DMS114 treated with DMSO at 0.1 percent for 48 hours (cell line): ENCODE measurements around the gene BBOF1.
A peak's percentile ranks its signal among the peaks of the same experiment; 100 is the strongest.
"Not testable (repeated sequence)": the region's sequence is repeated elsewhere in the genome, so short reads cannot be mapped to it uniquely, and the experiment has no call there.

Experiments used
- DNase-seq: peaks from one replicate; lab custom pipeline; 2025; ENCODE audit not compliant: unreplicated experiment; lab: John Stamatoyannopoulos, UW

The BBOF1 gene, protein sequence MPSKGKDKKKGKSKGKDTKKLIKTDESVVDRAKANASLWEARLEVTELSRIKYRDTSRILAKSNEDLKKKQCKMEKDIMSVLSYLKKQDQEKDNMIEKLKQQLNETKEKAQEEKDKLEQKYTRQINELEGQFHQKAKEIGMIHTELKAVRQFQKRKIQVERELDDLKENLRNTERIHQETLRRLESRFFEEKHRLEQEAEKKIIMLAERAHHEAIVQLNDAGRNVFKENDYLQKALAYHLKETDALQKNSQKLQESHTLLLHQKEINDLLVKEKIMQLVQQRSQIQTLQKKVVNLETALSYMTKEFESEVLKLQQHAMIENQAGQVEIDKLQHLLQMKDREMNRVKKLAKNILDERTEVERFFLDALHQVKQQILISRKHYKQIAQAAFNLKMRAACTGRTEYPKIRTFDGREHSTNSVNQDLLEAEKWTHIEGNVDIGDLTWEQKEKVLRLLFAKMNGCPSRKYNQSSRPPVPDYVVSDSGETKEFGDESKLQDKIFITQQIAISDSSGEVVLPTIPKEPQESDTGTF

DNA sequence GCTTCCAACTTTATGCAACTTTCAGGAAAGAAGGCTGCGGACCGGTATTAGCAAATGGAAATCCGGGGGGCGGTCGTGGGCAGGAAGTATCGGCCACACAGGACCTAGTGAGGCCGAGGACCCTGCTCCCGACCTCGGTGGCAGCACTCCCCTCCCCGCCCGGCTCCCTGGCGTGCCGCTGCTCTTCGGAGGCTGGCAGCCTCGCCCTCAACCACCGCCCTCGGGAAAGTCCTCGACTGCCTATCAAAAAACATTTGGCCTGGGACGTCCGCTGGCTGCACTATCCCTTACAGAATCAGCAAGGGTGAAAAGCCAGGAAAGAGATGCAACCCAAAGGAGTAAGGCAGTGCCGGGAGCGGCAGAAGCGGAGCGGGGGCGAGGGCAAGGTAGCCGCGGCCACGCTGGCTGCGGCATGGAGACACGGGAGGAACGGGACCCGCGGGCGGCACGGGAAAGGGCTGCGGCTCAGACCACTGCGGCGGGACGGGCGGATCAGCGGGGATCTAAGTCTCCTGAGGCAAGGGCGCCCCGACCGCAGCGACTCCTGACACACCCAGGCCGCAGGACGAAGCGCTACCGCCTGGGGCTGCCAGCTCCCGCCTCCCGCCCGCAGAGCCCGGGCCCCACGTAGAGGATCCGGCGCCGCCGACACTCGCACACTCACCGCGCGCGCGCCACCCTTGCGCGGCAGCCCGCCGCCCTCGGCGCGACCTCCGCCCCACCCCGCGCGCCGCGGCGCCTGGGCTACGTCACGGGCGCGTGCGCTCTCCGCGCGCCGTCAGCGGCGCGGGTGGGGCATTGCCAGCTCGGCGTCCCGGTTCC is at the start of gene BBOF1, which contains the start of gene ENTPD5:
TSS of gene BBOF1 (plus strand) at position 764 of the 822 bp plus-strand sequence. CDS start 130 bp downstream, outside the sequence.
TSS of gene ENTPD5 (minus strand) at position 703 of the 822 bp plus-strand sequence. CDS start 31,186 bp downstream, outside the sequence.
- peak; percentile 52 for DNase-seq

DNA sequence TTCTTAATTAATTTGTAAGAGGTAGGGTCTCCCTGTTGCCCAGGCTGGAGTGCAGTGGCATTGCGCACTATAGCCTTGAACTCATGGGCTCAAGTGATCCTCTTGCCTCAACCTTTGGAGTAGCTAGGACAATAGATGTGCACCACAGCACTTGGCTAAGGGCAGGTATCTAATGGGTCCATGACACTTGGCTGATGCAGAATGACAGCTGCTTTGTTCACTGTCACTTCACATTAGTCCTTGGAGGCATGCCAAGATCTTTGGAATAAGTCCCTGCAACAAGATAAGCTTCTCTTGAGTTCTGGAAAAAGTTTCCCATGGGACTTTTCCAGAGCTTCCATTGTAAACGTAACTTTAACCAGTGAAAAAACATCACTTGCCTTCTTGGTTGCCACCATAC is 45.7 kb upstream of the BBOF1 start:
- no peak for DNase-seq

DNA sequence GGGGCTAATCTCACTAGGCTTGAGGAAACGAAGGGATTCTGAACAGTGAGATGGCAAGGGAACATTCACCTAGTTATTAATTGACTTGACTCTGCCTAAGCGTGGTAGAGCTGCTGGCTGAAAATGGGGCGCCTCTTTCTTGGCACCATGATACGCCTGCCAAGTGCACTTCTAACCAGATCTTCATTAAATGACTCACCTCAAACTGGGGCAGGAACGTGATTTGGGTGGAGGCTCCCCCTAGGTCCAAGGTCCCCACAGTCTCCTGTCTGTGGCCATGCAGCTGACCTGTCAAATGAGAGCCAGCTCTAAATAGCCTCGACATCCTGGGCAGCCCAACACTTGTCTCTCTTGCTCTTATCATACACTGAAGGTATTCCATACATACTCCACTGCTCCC is 43.0 kb upstream of the BBOF1 start:
- DNase-seq: no peak

DNA sequence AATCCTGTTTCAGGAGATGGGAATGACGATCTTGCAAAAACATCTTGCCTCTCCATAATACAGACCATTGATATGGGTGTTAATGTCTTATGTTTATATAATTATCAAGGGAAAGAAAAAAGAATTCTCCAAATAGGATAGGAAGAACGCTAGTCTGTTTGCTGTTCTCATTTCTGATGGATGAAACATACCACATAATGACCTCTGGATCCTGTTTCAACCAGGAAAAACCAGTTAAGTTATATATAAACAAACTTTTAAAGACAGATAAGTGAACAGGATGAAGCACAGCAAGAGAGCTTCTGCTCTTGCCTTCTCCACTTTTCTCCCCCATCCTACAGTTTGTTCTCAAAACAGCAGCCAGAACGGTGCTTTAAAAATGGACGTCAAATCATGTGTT is 41.3 kb upstream of the BBOF1 start:
- DNase-seq: no peak

DNA sequence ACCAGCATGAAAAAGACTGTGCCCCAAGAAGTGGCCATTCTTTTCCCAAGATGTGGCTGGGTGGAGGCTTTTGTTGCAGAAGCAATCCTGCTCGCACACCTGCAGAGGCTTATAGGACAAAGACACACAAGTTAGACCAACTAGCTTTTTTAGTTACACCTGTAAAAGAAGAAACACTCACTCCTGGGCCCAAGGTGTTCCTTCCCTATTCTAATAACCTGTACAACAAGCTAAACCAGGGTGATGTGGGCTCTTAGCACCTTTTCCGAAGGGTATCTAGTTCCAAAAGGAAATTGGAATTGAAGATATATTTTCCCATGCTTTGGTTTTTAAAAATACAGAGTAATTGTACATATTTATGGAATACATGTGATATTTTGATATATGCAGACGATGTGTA is 31.1 kb upstream of the BBOF1 start:
- no peak for DNase-seq

DNA sequence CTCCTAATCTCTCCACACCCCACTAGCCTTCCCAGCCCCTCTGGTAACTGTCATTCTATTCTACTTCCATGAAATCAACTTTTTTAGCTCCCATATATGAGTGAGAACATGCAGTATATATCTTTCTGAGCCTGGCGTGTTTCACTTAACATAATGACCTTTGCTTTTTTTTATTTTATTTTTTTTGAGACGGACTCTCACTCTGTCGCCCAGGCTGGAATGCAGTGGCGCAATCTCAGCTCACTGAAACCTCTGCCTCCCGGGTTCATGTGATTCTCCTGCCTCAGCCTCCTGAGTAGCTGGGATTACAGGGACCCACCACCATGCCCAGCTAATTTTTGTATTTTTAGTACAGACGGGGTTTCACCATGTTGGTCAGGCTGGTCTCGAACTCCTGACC is 30.5 kb upstream of the BBOF1 start:
- not testable (repeated sequence) for DNase-seq

DNA sequence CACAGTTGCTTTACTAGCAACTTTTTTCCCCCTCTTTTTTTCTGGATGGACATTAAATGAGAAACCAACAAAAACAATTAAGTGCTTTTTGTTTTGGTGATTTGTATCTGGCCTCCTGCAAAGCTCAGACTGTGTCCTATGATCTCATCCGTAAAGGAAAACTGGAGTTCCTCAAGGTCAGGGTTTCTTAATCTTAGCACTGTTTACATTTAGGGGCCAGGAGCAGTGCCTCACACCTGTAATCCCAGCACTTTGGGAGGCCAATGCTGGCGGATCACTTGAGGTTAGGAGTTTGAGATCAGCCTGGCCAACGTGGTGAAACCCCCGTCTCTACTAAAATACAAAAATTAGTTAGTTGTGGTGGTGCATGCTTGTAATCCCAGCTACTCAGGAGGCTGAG is 28.1 kb upstream of the BBOF1 start:
- DNase-seq: no peak

DNA sequence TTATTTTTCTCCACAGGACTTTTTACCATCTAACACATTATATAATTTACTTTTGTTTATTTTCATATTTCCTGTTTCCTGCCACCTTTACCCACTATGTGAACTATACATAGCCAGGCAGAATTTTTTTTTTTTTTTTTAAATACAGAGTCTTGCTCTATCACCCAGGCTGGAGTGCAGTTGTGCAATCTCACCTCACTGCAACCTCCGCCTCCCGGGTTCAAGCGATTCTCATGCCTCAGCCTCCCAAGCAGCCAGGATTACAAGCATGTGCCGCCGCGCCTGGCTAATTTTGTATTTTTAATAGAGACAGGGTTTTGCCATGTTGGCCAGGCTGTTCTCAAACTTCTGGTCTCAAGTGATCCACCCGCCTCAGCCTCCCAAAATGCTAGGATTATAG is 24.2 kb upstream of the BBOF1 start:
- DNase-seq: not testable (repeated sequence)

DNA sequence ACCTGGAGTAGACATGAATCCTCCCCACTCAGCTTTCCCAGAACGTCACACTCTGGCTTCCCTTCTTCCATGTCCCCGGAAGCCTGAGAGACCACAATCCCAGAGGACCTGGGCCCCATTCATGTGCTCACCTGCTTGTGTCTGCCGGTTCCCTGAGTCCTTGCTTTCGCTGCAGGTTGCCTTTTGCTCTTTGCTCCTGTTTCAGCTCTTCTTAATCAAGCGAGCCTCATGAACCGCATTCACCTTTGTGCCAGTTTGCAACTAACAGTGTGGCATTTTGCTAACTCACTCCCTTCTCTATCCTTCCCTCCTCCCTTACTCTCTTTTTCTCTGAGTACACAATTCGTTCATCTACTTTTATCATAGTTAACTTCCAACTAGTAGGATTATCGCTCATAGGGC is 23.2 kb upstream of the BBOF1 start:
- DNase-seq: no peak

DNA sequence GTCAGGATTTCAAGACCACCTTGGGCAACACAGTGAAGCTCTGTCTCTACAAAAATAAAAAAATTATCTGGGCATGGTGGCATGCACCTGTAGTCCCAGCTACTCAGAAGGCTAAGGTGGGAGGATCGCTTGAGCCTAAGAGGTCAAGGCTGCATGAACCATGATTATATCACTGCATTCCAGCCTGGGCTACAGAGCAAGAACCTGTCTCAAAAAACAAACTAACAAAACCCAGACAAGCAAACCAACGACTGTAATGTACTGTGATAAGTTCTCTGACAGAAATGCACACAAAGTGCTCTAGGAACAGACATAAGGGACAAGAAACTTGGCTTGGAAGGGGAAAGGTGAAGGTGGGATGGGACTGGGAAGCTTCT is 22.4 kb upstream of the BBOF1 start:
- DNase-seq: no peak

DNA sequence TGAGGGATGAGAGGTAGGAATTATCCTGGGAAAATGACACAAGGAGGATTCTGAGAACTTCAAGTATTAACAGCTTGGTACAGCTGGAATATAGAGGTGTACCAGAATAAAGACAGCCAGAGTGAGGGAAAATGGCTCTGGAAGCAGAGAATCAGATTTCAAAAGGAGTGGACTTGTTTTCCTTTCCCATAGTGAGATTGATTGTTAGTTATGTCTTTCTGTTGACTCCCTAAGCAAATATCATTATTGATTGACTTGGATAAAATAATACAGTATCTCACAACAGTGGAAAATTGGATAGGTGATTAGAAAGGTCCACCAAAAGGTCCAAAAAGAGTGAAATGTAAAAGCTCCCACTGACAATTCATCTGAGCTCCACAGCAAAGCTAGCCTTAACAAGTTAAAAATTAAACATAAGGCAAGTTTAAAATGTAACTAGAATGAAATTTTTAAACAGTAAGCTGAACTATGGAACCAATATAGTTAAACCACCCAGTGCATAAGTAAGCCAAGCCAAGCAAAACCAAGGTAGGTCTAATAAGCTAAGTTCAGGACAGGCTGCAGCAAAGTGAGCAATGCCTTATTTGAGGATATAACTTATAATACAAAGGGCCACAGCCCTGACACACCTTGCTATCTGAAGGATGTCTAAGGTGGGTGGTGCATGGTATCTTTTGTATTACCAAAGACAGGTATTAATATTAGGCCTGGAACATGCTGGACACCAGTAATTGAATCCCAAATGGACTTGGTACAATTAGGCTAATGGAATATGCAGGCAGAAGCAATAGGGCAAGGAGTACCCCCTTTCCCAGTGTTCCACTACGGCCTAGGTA is 21.8 kb upstream of the BBOF1 start:
- no peak for DNase-seq

DNA sequence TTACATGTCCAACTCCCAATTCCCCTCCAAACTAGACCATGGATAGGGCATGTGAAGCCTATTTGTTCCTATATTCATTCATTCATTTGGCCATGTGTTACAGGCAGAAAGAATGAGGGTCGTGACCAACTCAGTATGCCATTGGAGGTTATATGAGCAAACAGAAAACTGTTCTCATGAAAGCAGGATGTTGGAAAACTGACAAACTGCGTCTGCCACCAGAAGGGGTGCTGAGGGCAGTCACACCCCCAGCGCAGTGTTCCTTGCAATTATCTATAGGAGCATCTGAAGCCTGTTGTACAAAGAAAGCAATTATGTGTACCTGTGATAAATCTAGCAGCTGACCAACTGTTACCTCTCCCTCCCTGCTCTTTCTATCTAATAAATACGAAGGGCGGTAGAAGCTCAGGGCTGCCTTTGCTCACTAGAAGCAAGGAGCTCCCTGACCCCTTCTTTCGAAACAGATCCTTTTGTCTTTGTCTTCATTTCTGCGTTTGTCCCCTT is 21.2 kb upstream of the BBOF1 start:
- DNase-seq: no peak

DNA sequence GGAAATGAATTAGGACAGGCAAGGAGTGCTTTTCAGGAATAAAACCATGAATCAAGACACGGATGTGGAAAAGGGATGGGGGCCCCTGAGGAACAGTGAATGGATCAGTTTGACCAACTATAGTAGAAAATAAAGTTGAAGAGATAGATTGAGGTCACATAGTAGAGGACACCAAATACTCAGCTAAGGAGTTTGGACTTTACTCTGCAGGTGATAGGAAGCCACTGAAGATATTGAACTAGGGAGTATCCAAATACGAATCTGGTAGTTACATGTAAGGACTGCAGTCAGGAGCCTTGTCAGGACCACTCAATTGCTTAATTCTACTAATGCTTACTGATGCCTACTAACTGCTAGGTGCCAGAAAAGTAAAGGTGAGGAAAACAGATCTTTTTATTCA is 20.4 kb upstream of the BBOF1 start:
- no peak for DNase-seq

DNA sequence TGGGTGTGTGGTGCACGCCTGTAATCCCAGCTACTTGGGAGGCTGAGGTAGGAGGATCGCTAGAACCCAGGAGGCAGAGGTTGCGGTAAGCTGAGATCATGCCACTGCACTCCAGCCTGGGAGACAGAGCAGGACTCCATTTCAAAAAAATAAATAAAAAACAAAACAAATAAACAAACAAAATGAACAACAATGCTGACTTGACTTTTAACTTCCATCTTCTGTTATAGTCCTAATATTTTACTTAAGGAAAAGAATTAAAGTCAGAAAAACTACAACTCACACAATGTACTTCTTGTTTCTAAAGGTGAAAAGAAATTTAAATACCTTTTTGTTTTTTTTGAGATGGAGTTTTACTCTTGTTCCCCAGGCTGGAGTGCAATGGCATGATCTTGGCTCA is 13.5 kb upstream of the BBOF1 start:
- DNase-seq: not testable (repeated sequence)

DNA sequence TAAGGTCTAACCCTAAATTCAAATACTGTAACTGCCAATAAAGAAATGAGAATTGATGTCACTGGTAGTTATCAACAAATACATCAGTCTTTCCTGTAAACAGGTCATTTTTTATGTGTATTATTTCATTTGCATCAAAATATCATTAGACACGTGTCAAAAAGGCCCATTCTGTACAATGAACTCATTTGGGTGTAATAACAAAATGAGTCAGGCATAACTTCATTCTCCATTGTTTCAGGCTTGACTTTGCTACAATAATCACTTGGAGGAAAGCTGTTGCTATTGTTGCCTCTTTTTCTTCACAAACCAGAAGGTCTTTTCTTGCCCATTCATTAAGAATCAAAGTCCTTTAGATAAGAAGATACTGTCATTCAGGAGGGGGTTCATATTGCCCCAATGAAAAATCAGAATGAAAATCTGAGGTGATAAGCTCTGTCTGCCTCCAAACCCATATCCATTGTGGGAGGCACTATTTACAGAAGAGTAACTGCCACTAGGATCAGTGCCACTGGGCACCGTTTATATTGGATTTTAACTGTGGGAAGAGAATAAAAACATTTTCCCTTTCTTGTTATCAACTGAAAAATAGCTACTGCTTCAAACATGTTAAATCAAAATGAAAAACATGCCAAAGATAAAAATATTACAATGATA is 10.2 kb upstream of the BBOF1 start:
- no peak for DNase-seq

DNA sequence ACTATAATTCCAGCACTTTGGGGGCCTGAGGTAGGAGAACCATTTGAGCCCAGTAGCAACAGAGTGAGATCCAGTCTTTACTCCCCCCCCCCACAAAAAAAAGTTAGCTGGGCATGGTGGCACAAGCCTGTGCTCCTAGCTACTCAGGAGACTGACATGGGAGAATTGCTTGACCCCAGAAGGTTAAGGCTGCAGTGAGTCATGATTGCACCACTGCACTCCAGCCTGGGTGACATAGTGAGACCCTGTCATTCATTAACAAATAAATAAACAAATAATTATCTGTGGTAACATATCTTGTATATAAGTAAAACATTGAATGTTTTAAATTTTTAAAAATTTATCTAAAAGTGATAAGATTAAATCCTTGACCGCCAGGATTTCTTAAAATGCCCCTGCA is 4.8 kb upstream of the BBOF1 start:
- DNase-seq: no peak

DNA sequence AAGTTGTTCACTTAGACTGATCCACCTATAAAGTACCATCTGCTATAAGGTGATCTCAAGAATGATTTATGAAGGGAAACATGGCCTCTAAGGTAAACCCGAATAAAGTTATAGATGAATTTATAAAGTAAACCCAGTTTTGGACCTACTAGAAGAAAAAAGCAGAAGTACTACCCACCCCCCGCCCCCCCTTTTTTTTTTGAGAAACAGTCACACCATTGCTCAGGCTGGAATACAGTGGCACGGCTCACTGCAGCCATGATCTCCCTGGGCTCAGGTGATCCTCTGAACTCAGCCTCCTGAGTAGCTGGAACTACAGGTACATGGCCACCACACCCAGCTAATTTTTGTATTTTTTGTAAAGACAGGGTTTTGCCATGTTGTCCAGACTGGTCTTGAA is 4.0 kb upstream of the BBOF1 start:
- no peak for DNase-seq

DNA sequence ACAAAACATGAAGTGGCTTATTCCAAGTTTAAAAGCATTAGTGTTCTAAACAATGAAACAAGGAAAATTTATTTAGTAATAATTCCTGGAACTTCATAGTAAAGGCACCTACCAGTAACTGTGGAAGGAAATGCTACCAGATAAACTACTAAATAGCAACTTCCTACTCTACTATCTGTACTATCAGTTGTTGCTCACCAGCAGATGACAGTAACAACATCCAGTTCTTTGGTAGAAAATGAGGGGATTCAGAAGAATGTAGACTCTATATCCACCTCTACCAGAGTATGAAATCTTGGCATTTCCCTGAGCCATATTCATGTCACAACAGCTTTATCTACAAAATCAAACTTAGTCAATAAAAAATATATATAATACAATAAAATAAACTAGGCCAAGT is 3.2 kb upstream of the BBOF1 start:
- DNase-seq: no peak

DNA sequence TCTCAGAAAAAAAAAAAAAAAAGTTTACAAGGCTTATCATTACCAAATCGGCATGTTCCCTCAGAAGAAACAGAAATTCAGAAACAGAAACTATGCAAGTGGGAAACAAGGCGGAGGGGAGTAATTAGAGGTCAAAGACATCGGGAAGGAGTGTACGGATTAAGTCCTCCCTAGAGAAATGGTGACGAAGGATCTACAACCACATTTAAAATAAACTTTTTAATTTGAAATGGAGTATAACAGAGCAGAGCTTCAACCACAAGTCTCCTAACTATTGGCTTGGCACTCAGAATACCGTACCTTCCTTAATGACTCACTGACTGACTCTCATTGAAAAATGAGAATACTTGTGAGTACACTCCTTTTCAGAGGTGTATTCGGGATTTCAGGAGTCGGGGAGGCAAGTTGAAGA is 969 bp upstream of the BBOF1 start:
- no peak for DNase-seq

DNA sequence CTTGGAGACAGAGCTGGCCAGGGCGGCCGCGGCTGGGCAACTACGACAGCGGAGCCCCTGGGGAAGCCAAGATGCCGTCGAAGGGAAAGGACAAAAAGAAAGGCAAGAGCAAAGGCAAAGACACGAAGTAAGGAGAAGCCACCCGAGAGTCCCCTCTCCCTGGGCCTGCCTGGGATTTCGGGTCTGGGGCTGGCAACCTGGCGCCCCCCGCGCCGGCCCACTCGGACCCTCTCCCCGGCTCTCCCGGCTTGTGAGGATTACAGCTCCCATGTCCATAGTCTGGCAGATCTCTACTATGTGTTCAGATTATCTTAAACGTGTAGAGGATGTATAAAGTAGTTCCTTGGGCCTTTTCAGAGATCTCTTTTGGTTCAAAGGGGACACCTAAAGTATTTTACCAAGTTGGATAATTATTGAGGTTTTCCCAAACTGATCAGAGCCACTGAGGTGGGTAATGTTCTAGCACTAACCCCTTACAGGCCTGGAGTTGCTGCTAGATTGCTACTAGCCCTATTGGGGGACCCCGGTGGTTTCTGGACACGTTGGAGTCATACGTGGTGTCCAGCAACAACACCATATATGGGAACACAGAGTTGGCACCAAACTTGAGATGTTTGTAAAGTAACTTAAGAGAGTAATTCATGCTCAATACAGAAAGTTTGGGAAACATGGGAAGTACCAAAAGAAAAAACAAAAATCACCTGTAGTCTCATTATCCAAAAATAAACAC is 424 bp downstream of the BBOF1 start:
- no peak for DNase-seq
